DND-41 (cell line): ENCODE measurements around the gene ADGRG7.

Experiments
- CTCF ChIP-seq: IDR thresholded peaks from 2 replicates; pipeline ENCODE4 v1.5.1; 2012; ENCODE audit warnings: borderline replicate concordance, low read length, moderate library complexity, mild to moderate bottlenecking; ENCODE audit not compliant: poor library complexity, severe bottlenecking; ENCODE audit errors: extremely low read depth
- EZH2 ChIP-seq: IDR thresholded peaks from 3 replicates; pipeline ENCODE4 v1.6.1; 2012; ENCODE audit warnings: borderline replicate concordance, low read depth, mild to moderate bottlenecking, moderate library complexity, low read length, inconsistent platforms; ENCODE audit not compliant: severe bottlenecking

GRCh38 chr3:100732435-100732834 is 123.0 kb downstream of the ADGRG7 start:
- TF ChIP-seq CTCF (no peak), EZH2 (no peak)
